Astrocyte of the spinal cord (primary cell): Measurements from ENCODE around the gene AGPAT4.
A peak's percentile ranks its signal among the peaks of the same experiment; 100 is the strongest.

Experiments used
- DNase-seq: peaks from one replicate; pipeline ENCODE4 v3.0.0; 2011; ENCODE audit warnings: low read depth, low spot score
- H3K4me3 ChIP-seq: 2 replicates; pipeline ENCODE4 v1.5.1; 2011; ENCODE audit warnings: low read depth, mild to moderate bottlenecking, low read length, moderate library complexity
- CTCF ChIP-seq: IDR thresholded peaks from 2 replicates; pipeline ENCODE4 v1.5.1; 2012; ENCODE audit warnings: low read depth, mild to moderate bottlenecking, low read length, inconsistent platforms
- in situ Hi-C: cut with HindIII; loops from 2 replicates; pipeline ENCODE4 v1.10.0; 2017; ENCODE audit warnings: low sequenced_read_pairs

Gene AGPAT4

GRCh38 chr6:161232010-161232409 lies 41.9 kb downstream of the AGPAT4 start:
- H3K4me3 ChIP-seq: no peak overlapping the region
- no peak for DNase-seq
- in situ Hi-C loops: no loop called here
- no peak for TF ChIP-seq CTCF

- no peak overlapping the region for H3K4me3 ChIP-seq
- DNase-seq: no peak
- TF ChIP-seq CTCF: no peak
- in situ Hi-C loops: no loop called here
Measured at GRCh38 chr6:161230339-161230738, 43.5 kb downstream of the AGPAT4 start.

GRCh38 chr6:161228921-161229591 lies 44.8 kb downstream of the AGPAT4 start:
- in situ Hi-C loops: no loop called here
- no peak for TF ChIP-seq CTCF
- DNase-seq: peak; percentile 91
- peak overlapping the region; percentile 0 for H3K4me3 ChIP-seq

GRCh38 chr6:161228096-161228495 lies 45.8 kb downstream of the AGPAT4 start:
- peak; percentile 39 for DNase-seq
- TF ChIP-seq CTCF: no peak
- H3K4me3 ChIP-seq: no peak overlapping the region
- in situ Hi-C loops: no loop called here

- in situ Hi-C loops: no loop called here
- no peak overlapping the region for H3K4me3 ChIP-seq
- TF ChIP-seq CTCF: no peak
- DNase-seq: no peak
Measured at GRCh38 chr6:161227004-161227960, 46.6 kb downstream of the AGPAT4 start.

- in situ Hi-C loops: no loop called here
- no peak for TF ChIP-seq CTCF
- no peak overlapping the region for H3K4me3 ChIP-seq
- DNase-seq: no peak
Measured at GRCh38 chr6:161226009-161226964, 47.6 kb downstream of the AGPAT4 start.
